HepG2 (cell line): ENCODE results near the gene DEFB124. TPM values are rescaled to one million over a fixed set of nuclear protein-coding genes. Genes with fewer than 3 reads are reported as not detected.

Experiments
- AGO2 ChIP-seq: fragments of 200-400 bp; formaldehyde crosslinking; optimal IDR thresholded peaks from 2 replicates; pipeline ENCODE3; 2017; ENCODE audit warnings: mild to moderate bottlenecking, low read depth, low read length, moderate library complexity
- ATRX ChIP-seq: sonication (generic); formaldehyde crosslinking; IDR thresholded peaks from 2 replicates; pipeline ENCODE4 v1.4.0; 2020; ENCODE audit warnings: missing genetic modification reagents, borderline replicate concordance
- DNMT3B ChIP-seq: conservative IDR thresholded peaks from 2 replicates; pipeline ENCODE4 v1.6.1; 2016; ENCODE audit warnings: missing biosample characterization, control low read depth
- FOXJ3 ChIP-seq: sonication (generic); formaldehyde crosslinking; IDR thresholded peaks from 2 replicates; pipeline ENCODE4 v1.4.0; 2020; ENCODE audit warnings: missing genetic modification reagents, mild to moderate bottlenecking, borderline replicate concordance
- GABPA ChIP-seq, 2 experiments: IDR thresholded peaks; 2 replicates each; pipeline ENCODE4 v1.6.1; 2011 to 2016; ENCODE audit warnings: low read depth in 2 of 2, low read length in 1 of 2, missing biosample characterization in 1 of 2, missing genetic modification characterization in 1 of 2
- HNRNPH1 ChIP-seq: fragments of 200-400 bp; formaldehyde crosslinking; optimal IDR thresholded peaks from 2 replicates; pipeline ENCODE3; 2017; ENCODE audit warnings: mild to moderate bottlenecking, low read depth, low read length
- HNRNPL ChIP-seq: fragments of 200-400 bp; formaldehyde crosslinking; IDR thresholded peaks from 2 replicates; pipeline ENCODE4 v1.6.1; 2017; ENCODE audit warnings: mild to moderate bottlenecking, low read depth, low read length
- JUNB ChIP-seq: sonication (generic); formaldehyde crosslinking; IDR thresholded peaks from 2 replicates; pipeline ENCODE4 v1.8.0; 2022; ENCODE audit warnings: missing genetic modification reagents, mild to moderate bottlenecking, borderline replicate concordance
- LCORL ChIP-seq, 2 experiments: fragments of 450-650 bp in 1 of 2; sonication (generic) in 1 of 2; formaldehyde crosslinking in 1 of 2; IDR thresholded peaks; 2 replicates each; pipeline versions ENCODE4 v1.5.0 to v1.6.1; 2017 to 2020; ENCODE audit warnings: antibody characterized with exemption in 1 of 2, missing genetic modification reagents in 1 of 2
- MYNN ChIP-seq: sonication (generic); formaldehyde crosslinking; IDR thresholded peaks from 2 replicates; pipeline ENCODE4 v1.4.0; 2020; ENCODE audit warnings: mild to moderate bottlenecking, low read depth, missing genetic modification reagents
- RBFOX2 ChIP-seq: fragments of 200-400 bp; formaldehyde crosslinking; IDR thresholded peaks from 2 replicates; pipeline ENCODE4 v1.6.1; 2017; ENCODE audit warnings: low read depth, mild to moderate bottlenecking, low read length
- SAFB2 ChIP-seq: sonication (generic); formaldehyde crosslinking; IDR thresholded peaks from 2 replicates; pipeline ENCODE4 v1.5.1; 2020; ENCODE audit warnings: missing genetic modification reagents, low read depth, mild to moderate bottlenecking, borderline replicate concordance
- SOX5 ChIP-seq: IDR thresholded peaks from 2 replicates; pipeline ENCODE4 v1.6.1; 2016; ENCODE audit warnings: borderline replicate concordance
- TBX2 ChIP-seq: sonication (generic); formaldehyde crosslinking; IDR thresholded peaks from 2 replicates; pipeline ENCODE4 v1.5.0; 2020; ENCODE audit warnings: missing genetic modification reagents, mild to moderate bottlenecking, borderline replicate concordance
- TCF7 ChIP-seq: sonication (generic); IDR thresholded peaks from 2 replicates; pipeline ENCODE4 v1.6.1; 2016; ENCODE audit warnings: antibody characterized with exemption, low read depth
- TCF7L2 ChIP-seq: IDR thresholded peaks from 2 replicates; pipeline ENCODE4 v1.6.1; 2011; ENCODE audit warnings: mild to moderate bottlenecking, low read depth, low read length, moderate library complexity
- ZFX ChIP-seq: sonication (generic); formaldehyde crosslinking; IDR thresholded peaks from 2 replicates; pipeline ENCODE4 v1.4.0; 2020; ENCODE audit warnings: mild to moderate bottlenecking, low read depth, missing genetic modification reagents, moderate library complexity
- ZNF205 ChIP-seq: IDR thresholded peaks from 2 replicates; pipeline ENCODE4 v1.6.1; 2018; ENCODE audit warnings: missing biosample characterization, missing genetic modification reagents
- ZNF292 ChIP-seq: sonication (generic); formaldehyde crosslinking; IDR thresholded peaks from 2 replicates; pipeline ENCODE4 v1.8.1; 2022; ENCODE audit warnings: mild to moderate bottlenecking, low read depth, missing genetic modification reagents, borderline replicate concordance
- ZNF558 ChIP-seq: sonication (generic); formaldehyde crosslinking; IDR thresholded peaks from 2 replicates; pipeline ENCODE4 v1.9.0; 2022; ENCODE audit warnings: mild to moderate bottlenecking, missing genetic modification reagents, borderline replicate concordance
- ZNF616 ChIP-seq: sonication (generic); formaldehyde crosslinking; IDR thresholded peaks from 2 replicates; pipeline ENCODE4 v1.5.0; 2020; ENCODE audit warnings: low read depth, mild to moderate bottlenecking, missing genetic modification reagents
- ZNF644 ChIP-seq: IDR thresholded peaks from 2 replicates; pipeline ENCODE4 v1.6.1; 2016; ENCODE audit warnings: low read depth
- polyA plus RNA-seq, 8 experiments: library from polyadenylated mRNA; depleted of rRNA in 3 of 8; stranded (reverse) in 7 of 8; unstranded in 1 of 8; fragments of >200 nt; fragmentation: Illumina TruSeq in 4 of 8; extraction: Trizol in 4 of 8; gene quantifications; 2 replicates each; pipeline versions ENCODE4 v1.2.1 to v1.2.3, GENCODE V29; 2011 to 2016; ENCODE audit warnings: low read depth in 4 of 8, missing spikeins in 1 of 8, mixed read lengths in 1 of 8; ENCODE audit not compliant: insufficient read depth in 1 of 8
- total RNA-seq, 5 experiments: library from RNA; depleted of rRNA; stranded (reverse); fragments of >200 nt; fragmentation: Illumina TruSeq; extraction: Trizol; gene quantifications; 2 replicates each; pipeline ENCODE4 v1.2.3, GENCODE V29; 2016; ENCODE audit warnings: low read depth in 1 of 5
- TF ChIP-seq, protein P1 (sequence below): IDR thresholded peaks from 2 replicates; pipeline ENCODE4 v1.6.1; 2012; ENCODE audit warnings: inconsistent platforms
- TF ChIP-seq, protein P2 (sequence below): sonication (generic); formaldehyde crosslinking; IDR thresholded peaks from 2 replicates; pipeline ENCODE4 v1.5.0; 2020; ENCODE audit warnings: mild to moderate bottlenecking, missing genetic modification reagents
- TF ChIP-seq, protein P3 (sequence below): sonication (generic); formaldehyde crosslinking; IDR thresholded peaks from 2 replicates; pipeline ENCODE4 v1.5.1; 2020; ENCODE audit warnings: mild to moderate bottlenecking, missing genetic modification reagents, moderate library complexity
- TF ChIP-seq, protein P4 (sequence below): sonication (generic); formaldehyde crosslinking; IDR thresholded peaks from 2 replicates; pipeline ENCODE4 v1.8.1; 2023; ENCODE audit warnings: mild to moderate bottlenecking, missing genetic modification reagents, borderline replicate concordance

Gene DEFB124
- total and polyA plus RNA-seq, 2 of the 13 experiments (the other 11 are each of a cell fraction or from before 2014, with no cell fraction given): not detected

DNA sequence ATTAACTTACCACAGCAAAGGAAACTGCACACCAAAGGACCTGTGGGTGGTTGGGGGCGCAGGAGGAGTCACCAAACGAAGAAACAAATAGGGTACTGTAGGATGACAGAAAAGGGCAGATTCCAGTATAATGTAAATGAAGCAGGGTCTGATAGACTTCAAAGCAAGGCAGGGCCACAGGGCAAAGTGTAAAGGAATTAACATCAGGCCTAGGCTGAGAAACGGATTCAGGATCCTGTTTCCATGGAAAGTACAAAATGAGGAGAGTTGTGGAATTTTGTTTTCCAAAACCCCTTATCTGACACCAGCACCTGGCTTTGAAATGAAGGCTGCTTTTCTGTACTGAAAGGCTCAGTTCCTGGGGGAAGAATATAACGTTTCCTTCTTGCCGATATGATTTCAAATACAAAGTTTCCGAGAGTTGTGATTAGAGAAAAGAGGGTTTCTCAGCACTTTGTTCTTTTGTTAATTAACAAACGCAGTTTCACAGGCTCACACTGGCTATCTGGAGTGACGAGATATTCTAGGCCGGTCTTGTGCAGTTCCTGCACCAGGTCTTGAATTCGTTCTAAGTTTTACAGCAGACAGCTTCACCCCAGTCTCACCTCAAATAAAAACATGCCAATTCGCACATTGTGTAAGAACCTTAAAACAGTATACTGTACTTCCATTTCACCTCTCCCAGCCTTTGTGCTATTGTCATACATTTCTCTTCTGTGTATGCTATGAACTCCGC, 28.7 kb downstream of the DEFB124 start (continued):
- TF ChIP-seq, protein P1, sequence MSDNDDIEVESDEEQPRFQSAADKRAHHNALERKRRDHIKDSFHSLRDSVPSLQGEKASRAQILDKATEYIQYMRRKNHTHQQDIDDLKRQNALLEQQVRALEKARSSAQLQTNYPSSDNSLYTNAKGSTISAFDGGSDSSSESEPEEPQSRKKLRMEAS: no peak
- TF ChIP-seq, protein P2, sequence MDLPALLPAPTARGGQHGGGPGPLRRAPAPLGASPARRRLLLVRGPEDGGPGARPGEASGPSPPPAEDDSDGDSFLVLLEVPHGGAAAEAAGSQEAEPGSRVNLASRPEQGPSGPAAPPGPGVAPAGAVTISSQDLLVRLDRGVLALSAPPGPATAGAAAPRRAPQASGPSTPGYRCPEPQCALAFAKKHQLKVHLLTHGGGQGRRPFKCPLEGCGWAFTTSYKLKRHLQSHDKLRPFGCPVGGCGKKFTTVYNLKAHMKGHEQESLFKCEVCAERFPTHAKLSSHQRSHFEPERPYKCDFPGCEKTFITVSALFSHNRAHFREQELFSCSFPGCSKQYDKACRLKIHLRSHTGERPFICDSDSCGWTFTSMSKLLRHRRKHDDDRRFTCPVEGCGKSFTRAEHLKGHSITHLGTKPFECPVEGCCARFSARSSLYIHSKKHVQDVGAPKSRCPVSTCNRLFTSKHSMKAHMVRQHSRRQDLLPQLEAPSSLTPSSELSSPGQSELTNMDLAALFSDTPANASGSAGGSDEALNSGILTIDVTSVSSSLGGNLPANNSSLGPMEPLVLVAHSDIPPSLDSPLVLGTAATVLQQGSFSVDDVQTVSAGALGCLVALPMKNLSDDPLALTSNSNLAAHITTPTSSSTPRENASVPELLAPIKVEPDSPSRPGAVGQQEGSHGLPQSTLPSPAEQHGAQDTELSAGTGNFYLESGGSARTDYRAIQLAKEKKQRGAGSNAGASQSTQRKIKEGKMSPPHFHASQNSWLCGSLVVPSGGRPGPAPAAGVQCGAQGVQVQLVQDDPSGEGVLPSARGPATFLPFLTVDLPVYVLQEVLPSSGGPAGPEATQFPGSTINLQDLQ (CRISPR knock-in tag): no peak
- TF ChIP-seq, protein P3, sequence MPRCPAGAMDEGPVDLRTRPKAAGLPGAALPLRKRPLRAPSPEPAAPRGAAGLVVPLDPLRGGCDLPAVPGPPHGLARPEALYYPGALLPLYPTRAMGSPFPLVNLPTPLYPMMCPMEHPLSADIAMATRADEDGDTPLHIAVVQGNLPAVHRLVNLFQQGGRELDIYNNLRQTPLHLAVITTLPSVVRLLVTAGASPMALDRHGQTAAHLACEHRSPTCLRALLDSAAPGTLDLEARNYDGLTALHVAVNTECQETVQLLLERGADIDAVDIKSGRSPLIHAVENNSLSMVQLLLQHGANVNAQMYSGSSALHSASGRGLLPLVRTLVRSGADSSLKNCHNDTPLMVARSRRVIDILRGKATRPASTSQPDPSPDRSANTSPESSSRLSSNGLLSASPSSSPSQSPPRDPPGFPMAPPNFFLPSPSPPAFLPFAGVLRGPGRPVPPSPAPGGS (CRISPR knock-in tag): no peak
- TF ChIP-seq, protein P4, sequence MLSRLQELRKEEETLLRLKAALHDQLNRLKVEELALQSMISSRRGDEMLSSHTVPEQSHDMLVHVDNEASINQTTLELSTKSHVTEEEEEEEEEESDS (CRISPR knock-in tag): no peak
- TF ChIP-seq TCF7L2 (peak; percentile 59; the same call in 1 of the 2 replicates), ZNF292 (CRISPR knock-in tag) (peak; percentile 33; the same call in 1 of the 2 replicates), ZNF644 (no peak), ZNF616 (CRISPR knock-in tag) (no peak), ATRX (CRISPR knock-in tag) (no peak), MYNN (CRISPR knock-in tag) (no peak), ZNF205 (CRISPR knock-in tag) (no peak), TBX2 (CRISPR knock-in tag) (no peak), LCORL (IDR thresholded peaks at IDR 0.05) (no peak), LCORL (CRISPR knock-in tag; IDR thresholded peaks at IDR 0.05) (0 out of 2 replicates have a peak, but pooled peaks have one; percentile 33), JUNB (CRISPR knock-in tag) (no peak), ZFX (CRISPR knock-in tag) (peak; percentile 61; the same call in 1 of the 2 replicates), SOX5 (CRISPR knock-in tag) (peak; percentile 14; the same call in 1 of the 2 replicates), AGO2 (no peak), DNMT3B (no peak), GABPA (IDR thresholded peaks at IDR 0.05; ENCODE audit: low read depth, low read length) (no peak), GABPA (CRISPR knock-in tag; IDR thresholded peaks at IDR 0.05; ENCODE audit: low read depth) (no peak), HNRNPL (no peak), SAFB2 (CRISPR knock-in tag) (no peak), FOXJ3 (CRISPR knock-in tag) (no peak), HNRNPH1 (no peak), ZNF558 (no peak), RBFOX2 (peak; percentile 60; the same call in 1 of the 2 replicates), TCF7 (peak; percentile 74)
